ENCODE results near the gene GOLGA1. TPM values are rescaled to one million over a fixed set of nuclear protein-coding genes. Genes with fewer than 3 reads are reported as not detected.

Gene GOLGA1
- total and polyA plus RNA-seq, 4 donors, result 17.8 to 21.7 (median 18.9) TPM

DNA sequence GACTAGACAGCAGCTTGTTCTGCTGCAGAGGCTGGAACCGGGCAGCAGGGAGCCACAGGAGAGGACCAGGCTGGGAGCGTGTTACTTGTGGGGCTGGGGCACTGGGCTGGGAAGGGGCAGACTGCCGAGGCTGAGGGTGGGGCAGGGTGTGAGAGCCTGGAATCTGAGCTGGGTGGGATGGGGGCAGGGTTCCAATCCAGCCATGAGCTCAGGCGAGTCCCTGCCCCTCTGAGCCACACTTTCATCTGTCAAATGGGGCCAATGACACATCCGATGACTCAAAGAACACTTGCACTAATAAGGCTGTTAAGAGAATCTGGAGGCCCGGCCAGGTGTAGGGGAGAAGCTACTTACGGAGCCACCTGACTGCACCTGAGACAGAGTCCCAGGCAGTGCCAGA lies 106.3 kb downstream of the GOLGA1 start:
- H3K27ac ChIP-seq (ENCODE audit: low read depth, low read length), result peak overlapping the region; percentile 31
- WGBS (ENCODE audit: insufficient coverage), result 68% methylated on average over 6 of the region's 7 CpGs
- H3K9me3 ChIP-seq (ENCODE audit: control insufficient read depth, insufficient read depth, low read length), result no peaks in the 10 kb centered on the region
- peaks cover 24% of the 10 kb centered on the region for H3K4me1 ChIP-seq (ENCODE audit: control insufficient read depth, insufficient read depth, low read length)
- H3K4me3 ChIP-seq (ENCODE audit: low read depth, low read length), result no peak overlapping the region
- H3K36me3 ChIP-seq (ENCODE audit: control insufficient read depth, insufficient read depth, low read length), result no peaks in the 10 kb centered on the region
- no peak for DNase-seq (ENCODE audit: low read depth in 4 of 6, low spot score in 6 of 6)
- H3K27me3 ChIP-seq (ENCODE audit: control insufficient read depth, insufficient read depth, low read length), result no peaks in the 10 kb centered on the region

GRCh38 chr9:124831642-124832364 lies 109.1 kb downstream of the GOLGA1 start:
- Histone ChIP-seq H3K36me3 (ENCODE audit: control insufficient read depth, insufficient read depth, low read length) (no peaks in the 10 kb centered on the region), H3K27ac (ENCODE audit: low read depth, low read length) (no peak overlapping the region), H3K27me3 (ENCODE audit: control insufficient read depth, insufficient read depth, low read length) (no peaks in the 10 kb centered on the region), H3K4me3 (ENCODE audit: low read depth, low read length) (no peak overlapping the region), H3K4me1 (ENCODE audit: control insufficient read depth, insufficient read depth, low read length) (peaks cover 22% of the 10 kb centered on the region), H3K9me3 (ENCODE audit: control insufficient read depth, insufficient read depth, low read length) (no peaks in the 10 kb centered on the region)
- WGBS (ENCODE audit: insufficient coverage), result 80% methylated on average over 9 of the region's 9 CpGs
- DNase-seq (ENCODE audit: low read depth in 4 of 6, low spot score in 6 of 6), result no peak

DNA sequence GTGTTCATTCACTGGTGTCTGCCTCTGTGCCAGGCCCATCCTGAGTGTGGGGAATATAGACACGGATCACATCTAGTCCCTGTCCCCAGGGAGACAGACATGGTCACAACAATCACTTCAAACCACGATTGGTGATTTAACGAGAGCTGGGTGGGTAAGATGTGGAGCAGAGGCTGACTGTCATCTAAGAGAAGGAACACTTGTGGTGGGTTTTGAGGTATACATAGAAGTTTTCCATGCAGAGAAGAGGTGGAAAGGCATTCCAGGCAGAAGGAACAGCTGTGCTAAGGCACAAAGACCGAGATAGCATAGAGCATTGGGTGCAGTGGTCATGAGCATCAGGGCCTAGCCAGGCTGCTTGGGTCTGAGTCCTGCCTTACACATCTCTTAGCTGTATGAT lies 110.3 kb downstream of the GOLGA1 start:
- H3K4me1 ChIP-seq (ENCODE audit: control insufficient read depth, insufficient read depth, low read length), result peaks cover 22% of the 10 kb centered on the region
- DNase-seq (ENCODE audit: low read depth in 4 of 6, low spot score in 6 of 6), result no peak
- H3K36me3 ChIP-seq (ENCODE audit: control insufficient read depth, insufficient read depth, low read length), result no peaks in the 10 kb centered on the region
- H3K27me3 ChIP-seq (ENCODE audit: control insufficient read depth, insufficient read depth, low read length), result no peaks in the 10 kb centered on the region
- WGBS (ENCODE audit: insufficient coverage), result 90% methylated on average over 2 of the region's 4 CpGs
- H3K4me3 ChIP-seq (ENCODE audit: low read depth, low read length), result no peak overlapping the region
- no peaks in the 10 kb centered on the region for H3K9me3 ChIP-seq (ENCODE audit: control insufficient read depth, insufficient read depth, low read length)
- H3K27ac ChIP-seq (ENCODE audit: low read depth, low read length), result no peak overlapping the region

DNA sequence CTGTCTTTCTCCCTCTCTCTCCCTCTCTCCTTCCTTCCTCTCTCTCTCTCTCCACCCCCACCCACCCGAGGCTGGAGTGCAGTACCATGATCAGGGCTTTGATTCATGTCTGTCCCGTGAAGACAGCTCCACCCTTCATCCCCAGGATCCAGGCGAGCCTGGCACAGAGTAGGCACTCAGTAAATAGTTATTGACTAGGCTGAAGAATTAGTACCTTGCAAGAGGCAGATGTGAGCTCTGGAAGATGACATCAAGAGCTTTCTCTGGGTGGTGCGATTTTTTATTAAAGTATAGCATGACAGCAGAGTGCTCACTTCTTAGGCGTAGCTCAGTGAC lies 111.6 kb downstream of the GOLGA1 start:
- Histone ChIP-seq H3K27me3 (ENCODE audit: control insufficient read depth, insufficient read depth, low read length) (no peaks in the 10 kb centered on the region), H3K9me3 (ENCODE audit: control insufficient read depth, insufficient read depth, low read length) (no peaks in the 10 kb centered on the region), H3K4me1 (ENCODE audit: control insufficient read depth, insufficient read depth, low read length) (peaks cover 9% of the 10 kb centered on the region), H3K4me3 (ENCODE audit: low read depth, low read length) (no peak overlapping the region), H3K27ac (ENCODE audit: low read depth, low read length) (peak overlapping the region; percentile 33), H3K36me3 (ENCODE audit: control insufficient read depth, insufficient read depth, low read length) (no peaks in the 10 kb centered on the region)
- DNase-seq (ENCODE audit: low read depth in 4 of 6, low spot score in 6 of 6), result no peak
- 36% methylated on average over 2 of the region's 5 CpGs for WGBS (ENCODE audit: insufficient coverage)

GRCh38 chr9:124828489-124829333 lies 112.2 kb downstream of the GOLGA1 start:
- no peak overlapping the region for H3K4me3 ChIP-seq (ENCODE audit: low read depth, low read length)
- no peaks in the 10 kb centered on the region for H3K9me3 ChIP-seq (ENCODE audit: control insufficient read depth, insufficient read depth, low read length)
- H3K27ac ChIP-seq (ENCODE audit: low read depth, low read length), result peak overlapping the region; percentile 33
- H3K27me3 ChIP-seq (ENCODE audit: control insufficient read depth, insufficient read depth, low read length), result no peaks in the 10 kb centered on the region
- H3K4me1 ChIP-seq (ENCODE audit: control insufficient read depth, insufficient read depth, low read length), result peaks cover 8% of the 10 kb centered on the region
- no peaks in the 10 kb centered on the region for H3K36me3 ChIP-seq (ENCODE audit: control insufficient read depth, insufficient read depth, low read length)
- no peak for DNase-seq (ENCODE audit: low read depth in 4 of 6, low spot score in 6 of 6)
- WGBS (ENCODE audit: insufficient coverage), result 14% methylated on average over 1 of the region's 2 CpGs

Small RNA genes lying within 50 kb of the gene (small RNA-seq; reads per million reads assigned to genes)
- 0.08 reads per million for gene RNU4-82P (ENCODE audit: low replicate concordance)

Other genes starting within 250 kb of the GOLGA1 start
- 1 to 10 TPM; 2.8 to 4.3 TPM for gene NR6A1, start 169.8 kb downstream of the GOLGA1 start, total RNA-seq
- 1 to 10 TPM; 3.8 to 5.8 TPM for gene NR6A1, start 169.8 kb downstream of the GOLGA1 start, polyA plus RNA-seq (ENCODE audit: insufficient read length in 2 of 2)
- gene OLFML2A, start 163.9 kb downstream of the GOLGA1 start, total RNA-seq, result 10 to 100 TPM; 29.6 to 66.0 TPM
- gene OLFML2A, start 163.9 kb downstream of the GOLGA1 start, polyA plus RNA-seq (ENCODE audit: insufficient read length in 2 of 2), result 10 to 100 TPM in 1 of 2 donors, 1 to 10 TPM in 1; 5.3 to 20.6 TPM
- gene WDR38, start 87.6 kb downstream of the GOLGA1 start, total RNA-seq, result 1 to 10 TPM in 1 of 2 donors, under 1 TPM in 1; 0.59 to 7.9 TPM
- 10 to 100 TPM in 1 of 2 donors, 1 to 10 TPM in 1; 5.9 to 10.8 TPM for gene WDR38, start 87.6 kb downstream of the GOLGA1 start, polyA plus RNA-seq (ENCODE audit: insufficient read length in 2 of 2)
- gene RPL35, start 79.1 kb downstream of the GOLGA1 start, total RNA-seq, result 1,000 to 10,000 TPM in 1 of 2 donors, 100 to 1,000 TPM in 1; 640 to 1,674 TPM
- gene RPL35, start 79.1 kb downstream of the GOLGA1 start, polyA plus RNA-seq (ENCODE audit: insufficient read length in 2 of 2), result 100 to 1,000 TPM; 828 to 840 TPM
- gene ARPC5L, start 79.0 kb downstream of the GOLGA1 start, total RNA-seq, result 10 to 100 TPM; 14.3 to 19.5 TPM
- 10 to 100 TPM; 52.4 to 55.6 TPM for gene ARPC5L, start 79.0 kb downstream of the GOLGA1 start, polyA plus RNA-seq (ENCODE audit: insufficient read length in 2 of 2)
- 10 to 100 TPM; 16.9 to 36.6 TPM for gene SCAI, start 202.4 kb upstream of the GOLGA1 start, total RNA-seq
- gene SCAI, start 202.4 kb upstream of the GOLGA1 start, polyA plus RNA-seq (ENCODE audit: insufficient read length in 2 of 2), result 10 to 100 TPM; 11.7 to 15.2 TPM
- gene PPP6C, start 248.7 kb upstream of the GOLGA1 start, total RNA-seq, result 10 to 100 TPM; 26.6 to 41.5 TPM
- 10 to 100 TPM; 44.7 to 48.9 TPM for gene PPP6C, start 248.7 kb upstream of the GOLGA1 start, polyA plus RNA-seq (ENCODE audit: insufficient read length in 2 of 2)